HT1080 (cell line): ENCODE data around the gene LRRC47. TPM values are rescaled to one million over a fixed set of nuclear protein-coding genes. Genes with fewer than 3 reads are reported as not detected.
"Not testable (repeated sequence)": the region's sequence is repeated elsewhere in the genome, so short reads cannot be mapped to it uniquely, and the experiment has no call there.

Experiments
- DNase-seq: peaks from one replicate; pipeline ENCODE4 v3.0.0-alpha.2; 2015; ENCODE audit warnings: low read depth
- total RNA-seq: library from RNA; depleted of rRNA; stranded (reverse); fragments of >200 nt; shearing (Covaris generic); gene quantifications from 2 replicates; pipeline ENCODE4 v1.2.3, GENCODE V29; 2014

Gene LRRC47
- total RNA-seq, 1 experiment from 2014 or later, result 59.1 TPM

GRCh38 chr1:3748316-3748900, 47.9 kb downstream of the LRRC47 start:
- DNase-seq, result not testable (repeated sequence)

- no peak for DNase-seq
These were observed 48.4 kb downstream of the LRRC47 start for GRCh38 chr1:3747903-3748302.

DNA sequence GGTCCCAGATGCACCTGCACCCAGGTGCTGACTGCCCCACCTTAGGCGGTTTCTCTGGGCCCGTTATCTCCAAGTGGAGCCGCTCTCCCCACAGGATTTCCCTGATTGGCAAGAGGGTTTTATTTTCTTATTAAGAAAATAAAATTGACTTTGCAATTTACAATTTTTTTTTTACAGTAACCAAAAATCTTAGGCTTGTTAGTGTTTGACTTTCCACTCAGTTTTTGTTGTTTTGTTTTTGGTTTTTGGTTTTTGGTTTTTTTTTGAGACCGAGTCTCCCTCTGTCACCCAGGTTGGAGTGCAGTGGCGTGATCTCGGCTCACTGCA, 48.8 kb downstream of the LRRC47 start:
- DNase-seq, result no peak

DNA sequence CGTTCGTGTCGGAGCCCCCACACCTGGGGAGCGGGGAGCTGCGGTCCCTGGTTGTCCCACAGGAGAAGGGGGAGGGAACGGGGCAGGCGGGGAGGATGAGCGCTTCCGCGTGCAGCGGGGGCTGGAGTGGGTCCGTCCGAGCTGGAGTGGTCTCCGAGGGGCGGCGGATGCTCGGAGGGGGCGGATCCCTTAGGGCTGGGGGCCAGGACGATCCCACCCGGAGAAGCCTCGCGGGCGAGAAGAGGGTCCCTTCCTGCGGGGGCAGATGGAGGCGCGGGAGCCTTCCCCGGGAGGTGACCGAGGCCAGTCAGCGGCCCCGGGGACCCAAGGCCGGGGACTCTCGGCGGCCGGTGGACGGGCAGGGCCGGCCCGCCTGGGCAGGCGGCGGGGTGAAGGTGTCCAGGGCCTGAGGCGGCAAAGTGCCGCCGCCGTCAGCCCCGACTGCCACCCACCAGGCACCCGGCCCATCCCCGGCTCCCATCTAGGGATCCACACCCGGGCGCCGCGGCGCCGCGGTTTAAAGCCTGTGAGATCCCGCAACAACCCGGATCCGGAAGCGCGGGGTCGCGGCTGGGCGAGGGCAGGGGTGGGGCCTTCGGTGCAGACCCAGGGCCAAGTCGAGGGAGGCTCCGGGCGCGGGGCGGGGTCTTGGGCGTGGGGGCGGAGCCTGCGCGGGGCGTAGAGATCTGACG, 49.3 kb downstream of the LRRC47 start:
- DNase-seq, result no peak

DNA sequence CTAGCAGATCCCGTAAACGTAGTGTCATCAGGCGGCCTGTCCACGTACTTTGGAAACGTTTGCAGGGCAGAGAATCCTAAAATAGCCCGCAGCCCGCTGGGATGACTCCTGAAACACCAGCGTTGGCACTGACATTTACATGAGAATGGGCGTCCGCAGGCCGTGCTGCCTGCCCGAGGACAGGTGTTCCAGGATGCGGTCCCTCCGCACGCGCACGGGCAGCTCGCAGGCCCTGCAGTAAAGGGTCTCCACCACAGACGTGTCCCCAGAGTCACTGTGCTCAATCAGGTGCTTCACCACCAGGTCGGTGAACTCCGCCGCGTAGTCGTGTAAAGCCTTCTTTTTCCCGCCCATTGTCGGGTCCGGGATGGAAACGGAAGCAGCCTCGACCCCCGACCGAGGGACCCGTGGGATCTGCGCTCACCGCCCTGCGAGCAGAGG, 49.9 kb downstream of the LRRC47 start:
- DNase-seq, result no peak

GRCh38 chr1:3745590-3746381, 50.5 kb downstream of the LRRC47 start:
- no peak for DNase-seq

GRCh38 chr1:3745071-3745470, 51.2 kb downstream of the LRRC47 start:
- no peak for DNase-seq

DNA sequence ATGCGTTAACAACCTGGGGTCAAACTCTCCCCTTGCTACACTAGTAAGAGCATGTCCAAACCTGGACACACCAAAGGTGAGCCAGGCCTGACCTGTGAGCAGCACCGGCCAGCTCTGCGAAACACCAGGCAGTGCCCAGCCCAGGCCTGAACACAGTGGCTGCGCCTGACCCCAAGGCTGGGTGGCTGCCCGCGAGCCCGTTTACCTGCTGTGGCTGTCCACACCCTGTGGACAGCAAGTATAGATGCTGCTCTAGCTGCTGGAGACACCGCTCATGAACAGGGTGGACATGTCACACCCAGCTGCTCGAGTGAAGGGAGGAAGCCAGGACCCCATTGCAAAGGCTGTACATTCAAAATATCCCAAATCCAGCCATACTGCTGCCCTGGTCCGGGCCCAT, 51.7 kb downstream of the LRRC47 start:
- no peak for DNase-seq

GRCh38 chr1:3743826-3744225, 52.5 kb downstream of the LRRC47 start:
- DNase-seq, result no peak

DNA sequence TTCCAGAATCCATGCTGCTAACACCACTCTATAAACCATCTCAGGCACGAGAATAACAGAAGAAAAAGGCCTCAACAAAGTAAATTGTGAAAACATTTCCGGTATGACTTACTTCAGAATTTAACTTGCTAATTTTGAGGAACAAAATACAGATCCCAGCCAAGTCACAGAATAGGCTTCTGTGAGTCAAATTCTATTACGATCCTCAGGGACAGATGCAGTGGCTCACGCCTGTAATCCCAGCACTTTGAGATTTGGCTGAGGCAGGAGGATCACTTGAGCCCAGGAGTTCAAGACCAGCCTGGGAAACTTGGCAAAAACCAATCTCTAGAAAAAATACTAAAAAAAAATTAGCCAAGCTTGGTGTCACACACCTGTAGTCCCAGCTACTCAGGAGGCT, 52.9 kb downstream of the LRRC47 start:
- no peak for DNase-seq

- no peak for DNase-seq
These were observed 53.6 kb downstream of the LRRC47 start for GRCh38 chr1:3742439-3743298.

GRCh38 chr1:3741566-3742438, 54.5 kb downstream of the LRRC47 start:
- no peak for DNase-seq

DNA sequence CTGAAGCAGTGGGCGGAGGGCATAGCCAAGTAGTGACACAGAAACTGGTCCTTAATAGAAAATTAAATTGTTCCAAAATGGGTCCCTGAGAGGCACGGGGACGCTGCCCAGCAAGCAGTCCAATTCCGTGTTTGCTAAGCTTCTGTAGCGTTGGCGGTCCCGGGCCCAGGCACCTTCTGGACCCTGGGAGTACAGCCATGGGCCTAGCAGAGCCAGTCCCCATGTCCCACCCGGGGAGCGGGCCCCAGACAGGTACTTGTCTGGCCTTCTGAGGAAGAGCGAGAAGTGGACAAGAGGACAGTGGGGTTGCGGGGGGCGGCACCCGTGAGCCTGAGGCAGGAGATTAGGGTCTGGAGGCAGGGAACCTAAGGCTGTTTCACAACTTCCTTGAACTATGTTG, 55.5 kb downstream of the LRRC47 start:
- DNase-seq, result no peak

GRCh38 chr1:3740042-3740441, 56.3 kb downstream of the LRRC47 start:
- DNase-seq, result no peak

DNA sequence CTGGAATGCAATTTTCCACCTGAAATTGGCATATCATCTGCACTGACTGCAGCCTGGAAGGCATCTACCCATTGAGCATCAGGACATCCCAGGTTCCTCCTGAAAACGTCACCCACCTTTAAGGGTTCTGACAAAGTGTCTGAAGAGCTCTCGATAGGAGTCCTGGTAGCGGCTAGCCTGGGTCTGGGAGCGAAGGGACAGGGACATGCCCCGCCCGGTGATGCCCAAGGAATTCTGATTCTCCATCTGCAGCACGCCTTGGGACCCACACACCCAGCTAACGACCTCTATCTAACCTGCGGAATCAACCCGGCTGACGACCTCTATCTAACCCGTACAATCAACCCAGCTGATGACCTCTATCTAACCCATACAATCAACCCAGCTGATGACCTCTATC, 57.4 kb downstream of the LRRC47 start:
- no peak for DNase-seq

DNA sequence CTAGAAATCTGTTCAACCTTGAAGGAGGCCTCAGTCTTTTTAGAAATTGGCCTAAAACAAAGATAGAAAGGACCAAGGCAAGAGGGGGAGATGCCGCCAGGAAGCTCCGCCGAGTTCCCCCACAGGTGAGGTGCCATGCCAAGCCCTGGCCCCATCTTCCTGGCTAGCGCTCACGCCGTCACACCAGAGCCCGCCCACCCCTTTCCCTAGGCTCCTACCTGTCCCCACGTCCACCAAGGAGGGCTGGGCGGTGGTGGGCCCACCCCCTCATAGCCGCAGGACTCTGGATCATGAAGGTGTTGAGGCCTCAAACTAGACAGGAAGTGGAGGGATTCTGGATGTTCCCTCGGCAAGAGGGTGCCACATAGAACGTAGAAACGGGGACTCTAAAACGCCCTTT, 59.6 kb downstream of the LRRC47 start:
- no peak for DNase-seq

DNA sequence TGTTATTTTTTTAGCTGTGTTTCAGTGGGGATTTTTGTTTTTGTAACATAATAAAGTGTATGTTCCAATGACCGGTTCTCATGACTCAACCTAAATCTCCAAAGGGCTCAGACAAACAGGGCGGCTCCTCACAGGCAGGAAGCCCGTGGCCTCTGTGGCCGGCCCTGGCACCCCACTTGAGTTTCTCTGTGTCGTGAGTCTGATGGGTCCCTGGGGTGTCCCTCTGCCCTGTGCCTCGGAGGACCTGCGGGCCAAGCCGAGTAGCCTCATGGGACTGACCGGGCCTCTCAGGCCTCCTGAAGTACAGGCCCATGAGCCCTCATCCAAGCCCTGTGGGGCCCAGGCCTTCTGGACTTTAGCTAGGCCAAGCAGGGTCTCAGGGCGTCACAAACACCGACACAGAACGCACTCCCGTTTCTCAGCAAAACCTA, 60.2 kb downstream of the LRRC47 start:
- no peak for DNase-seq

GRCh38 chr1:3735688-3736087, 60.6 kb downstream of the LRRC47 start:
- no peak for DNase-seq

- no peak for DNase-seq
These were observed 61.1 kb downstream of the LRRC47 start for GRCh38 chr1:3735027-3735681.

DNA sequence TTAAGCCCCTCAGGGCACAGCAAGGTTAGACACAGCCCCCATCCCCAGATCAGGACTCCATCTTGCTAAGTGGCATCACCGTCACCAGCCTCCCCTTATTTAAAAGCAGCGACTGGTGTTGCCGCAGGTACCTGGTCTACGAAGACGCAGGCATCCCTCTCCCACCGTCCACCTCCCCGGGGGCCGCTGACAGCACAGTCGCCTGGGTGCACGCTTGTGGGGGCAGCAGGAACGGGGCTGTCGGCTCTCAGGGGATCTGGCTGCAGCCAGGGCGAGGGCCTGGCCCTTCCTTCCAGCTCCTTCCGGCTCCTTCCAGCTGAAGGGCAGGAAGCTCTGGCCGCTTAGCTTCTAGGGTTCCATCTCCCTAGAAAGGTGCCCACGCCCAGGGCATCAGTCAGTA, 61.7 kb downstream of the LRRC47 start:
- DNase-seq, result no peak
